Endothelial cell of umbilical vein (primary cell): ENCODE results near the gene VSIR.

Experiments used
- CTCF ChIP-seq, 2 donors: IDR thresholded peaks; 1 replicate in 1 of 2; 2 replicates in 1 of 2; pipeline ENCODE4 v1.5.1; 2011; ENCODE audit warnings: low read length in 2 of 2, mild to moderate bottlenecking in 2 of 2, moderate library complexity in 2 of 2, control low read depth in 1 of 2, inconsistent platforms in 1 of 2, low read depth in 1 of 2; ENCODE audit not compliant: insufficient read depth in 1 of 2; ENCODE audit errors: extremely low read depth in 1 of 2
- EZH2 ChIP-seq: IDR thresholded peaks from 2 replicates; pipeline ENCODE4 v1.6.1; 2012; ENCODE audit warnings: borderline replicate concordance, low read depth, mild to moderate bottlenecking, moderate library complexity, low read length, inconsistent platforms; ENCODE audit not compliant: severe bottlenecking
- POLR2A ChIP-seq: IDR thresholded peaks from 2 replicates; pipeline ENCODE4 v1.6.1; 2012; ENCODE audit warnings: low read depth, mild to moderate bottlenecking, control low read depth, low read length

GRCh38 chr10:71744897-71745663 is 28.2 kb downstream of the VSIR start:
- no peak for TF ChIP-seq EZH2
- no peak for TF ChIP-seq CTCF (IDR thresholded peaks at IDR 0.05; ENCODE audit: extremely low read depth in 1 of 2, insufficient read depth in 1 of 2, low read depth in 1 of 2, low read length in 2 of 2)
- TF ChIP-seq POLR2A = no peak
